GM21723 (cell line): ENCODE results near the gene BRD3.

Experiments
- ATAC-seq: cut with Tn5 transposase; IDR thresholded peaks from one replicate; pipeline ENCODE4 v1.9.1; 2021; ENCODE audit warnings: mild to moderate bottlenecking, moderate library complexity; ENCODE audit not compliant: unreplicated experiment

The BRD3 gene

DNA sequence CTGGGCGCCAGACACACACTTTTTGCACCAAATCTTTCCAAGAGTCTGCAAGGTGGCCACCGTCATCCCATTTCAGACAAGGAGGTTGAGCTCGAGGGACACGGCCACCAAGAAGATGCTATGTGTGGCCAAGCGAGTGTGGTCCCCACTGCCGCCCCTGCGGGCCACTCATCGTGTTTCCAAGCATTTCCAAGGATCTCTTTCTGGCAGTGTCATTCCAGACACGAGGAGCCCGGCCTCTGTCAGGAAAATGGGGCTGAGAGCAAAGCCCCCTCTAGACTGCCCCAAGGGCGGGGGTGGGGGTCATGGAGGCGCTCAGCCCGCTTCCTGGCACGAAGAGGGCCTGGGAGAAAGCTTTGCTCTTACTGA lies 86.3 kb downstream of the BRD3 start:
- no peak for ATAC-seq

DNA sequence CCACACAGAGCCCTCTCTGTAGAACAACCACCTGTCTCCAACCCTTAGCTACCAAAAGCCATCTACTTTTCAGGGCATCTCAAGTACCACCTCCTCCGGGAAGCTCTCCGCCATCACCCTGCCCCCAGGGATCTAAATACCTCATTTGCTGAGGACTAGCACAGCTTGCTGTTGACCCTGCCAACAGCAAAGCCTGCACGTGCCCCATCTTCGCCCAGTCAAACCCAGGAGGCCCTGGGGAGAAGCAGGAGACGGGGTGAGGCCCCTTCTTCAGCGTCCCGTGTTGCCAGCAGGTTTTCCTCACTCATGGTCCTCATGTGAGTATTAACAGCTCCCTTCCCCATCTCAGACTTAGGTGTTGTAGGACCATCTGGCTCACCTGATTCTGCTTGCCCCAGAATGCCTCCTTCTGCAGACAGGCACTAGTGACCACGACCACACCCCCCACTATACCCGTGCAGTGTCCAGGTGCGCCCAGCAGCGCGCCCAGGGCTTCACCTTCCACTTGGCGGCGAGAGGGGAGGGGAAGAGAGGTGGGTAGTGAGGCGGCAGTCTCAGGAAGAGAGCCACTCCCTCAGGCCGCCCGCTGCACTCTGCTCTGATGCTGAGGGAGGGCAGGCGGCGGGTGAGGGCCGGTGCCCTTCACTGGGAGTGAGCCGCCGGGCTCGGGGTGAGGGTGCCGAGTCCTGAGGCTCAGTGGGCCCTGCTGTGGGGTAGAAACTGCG lies 86.8 kb downstream of the BRD3 start:
- no peak for ATAC-seq
